ENCODE data around the gene NF2. TPM values are rescaled to one million over a fixed set of nuclear protein-coding genes. Genes with fewer than 3 reads are reported as not detected.
"Not testable (repeated sequence)": the region's sequence is repeated elsewhere in the genome, so short reads cannot be mapped to it uniquely, and the experiment has no call there.

The NF2 gene
- total and polyA plus RNA-seq, 8 donors, result 5.8 to 37.6 (median 18.3) TPM

DNA sequence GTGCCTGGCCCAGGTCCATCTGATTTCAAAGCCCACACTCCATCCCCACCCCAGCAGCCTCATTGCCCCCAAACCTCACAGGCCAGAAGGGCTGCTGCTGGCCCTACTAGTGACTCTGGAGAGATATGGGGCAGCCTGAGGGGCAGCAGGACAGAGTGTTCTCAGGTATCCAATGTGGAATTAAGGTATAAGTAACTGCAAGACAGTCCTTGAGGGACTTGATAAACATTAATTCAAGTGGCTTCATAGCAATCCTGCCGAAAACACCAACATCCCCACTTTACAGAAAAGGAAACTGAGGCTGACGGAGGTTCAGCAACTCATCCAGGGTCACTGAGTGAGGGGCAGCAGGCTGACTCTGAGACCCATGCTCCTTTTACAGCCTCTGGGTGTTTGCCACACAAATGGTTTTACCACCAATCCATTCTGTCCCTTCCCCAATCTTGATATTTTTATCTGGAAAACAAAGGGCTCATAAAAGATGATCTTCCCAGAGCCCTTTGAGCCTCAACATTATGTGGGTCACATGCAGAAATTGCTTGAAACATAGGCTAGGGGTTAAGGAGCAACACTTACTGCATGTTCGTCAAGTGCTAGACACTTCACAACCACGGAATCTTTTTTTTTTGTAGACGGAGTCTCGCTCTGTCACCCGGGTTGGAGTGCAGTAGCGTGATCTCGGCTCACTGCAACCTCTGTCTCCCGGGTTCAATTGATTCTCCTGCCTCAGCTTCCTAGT, 24.8 kb upstream of the NF2 start:
- H3K4me3 ChIP-seq, result no peak overlapping the region
- H3K36me3 ChIP-seq, result no peaks in the 10 kb centered on the region
- H3K9me3 ChIP-seq, result no peaks in the 10 kb centered on the region
- 81 to 87% (median 83%) methylated on average over 10 of the region's 10 CpGs for WGBS, 5 donors
- H3K27ac ChIP-seq, result no peak overlapping the region
- intact Hi-C loops (cut with DNase I; ENCODE audit: low total_unique reads), result no loop called here
- TF ChIP-seq EP300 (IDR thresholded peaks at IDR 0.05), result no peak
- TF ChIP-seq, protein P1, sequence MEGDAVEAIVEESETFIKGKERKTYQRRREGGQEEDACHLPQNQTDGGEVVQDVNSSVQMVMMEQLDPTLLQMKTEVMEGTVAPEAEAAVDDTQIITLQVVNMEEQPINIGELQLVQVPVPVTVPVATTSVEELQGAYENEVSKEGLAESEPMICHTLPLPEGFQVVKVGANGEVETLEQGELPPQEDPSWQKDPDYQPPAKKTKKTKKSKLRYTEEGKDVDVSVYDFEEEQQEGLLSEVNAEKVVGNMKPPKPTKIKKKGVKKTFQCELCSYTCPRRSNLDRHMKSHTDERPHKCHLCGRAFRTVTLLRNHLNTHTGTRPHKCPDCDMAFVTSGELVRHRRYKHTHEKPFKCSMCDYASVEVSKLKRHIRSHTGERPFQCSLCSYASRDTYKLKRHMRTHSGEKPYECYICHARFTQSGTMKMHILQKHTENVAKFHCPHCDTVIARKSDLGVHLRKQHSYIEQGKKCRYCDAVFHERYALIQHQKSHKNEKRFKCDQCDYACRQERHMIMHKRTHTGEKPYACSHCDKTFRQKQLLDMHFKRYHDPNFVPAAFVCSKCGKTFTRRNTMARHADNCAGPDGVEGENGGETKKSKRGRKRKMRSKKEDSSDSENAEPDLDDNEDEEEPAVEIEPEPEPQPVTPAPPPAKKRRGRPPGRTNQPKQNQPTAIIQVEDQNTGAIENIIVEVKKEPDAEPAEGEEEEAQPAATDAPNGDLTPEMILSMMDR (IDR thresholded peaks at IDR 0.05), result no peak
- no peak for TF ChIP-seq POLR2AphosphoS5 (IDR thresholded peaks at IDR 0.05)
- TF ChIP-seq POLR2A (IDR thresholded peaks at IDR 0.05), result no peak
- H3K27me3 ChIP-seq, result no peaks in the 10 kb centered on the region
- DNase-seq, result no peak
- H3K4me1 ChIP-seq, result peaks cover 0 to 21% (median 18%) of the 10 kb centered on the region in 4 donors

GRCh38 chr22:29580200-29580810, 23.1 kb upstream of the NF2 start:
- peak in 1 of 2 donors; percentile 58 for DNase-seq
- H3K4me3 ChIP-seq, result peak overlapping the region; percentile 69 to 91 (median 79)
- no peak for TF ChIP-seq POLR2A (IDR thresholded peaks at IDR 0.05)
- TF ChIP-seq, protein P1 (IDR thresholded peaks at IDR 0.05), result no peak
- no peak for TF ChIP-seq POLR2AphosphoS5 (IDR thresholded peaks at IDR 0.05)
- TF ChIP-seq EP300 (IDR thresholded peaks at IDR 0.05), result no peak
- intact Hi-C loops (cut with DNase I; ENCODE audit: low total_unique reads), result no loop called here
- no peaks in the 10 kb centered on the region for H3K9me3 ChIP-seq
- H3K4me1 ChIP-seq, result peaks cover 0 to 21% (median 18%) of the 10 kb centered on the region in 4 donors
- no peaks in the 10 kb centered on the region for H3K36me3 ChIP-seq
- no peaks in the 10 kb centered on the region for H3K27me3 ChIP-seq
- WGBS, 5 donors, result 14 to 28% (median 22%) methylated on average over 7 to 8 of the region's 8 CpGs
- peak overlapping the region; percentile 47 to 78 (median 70) for H3K27ac ChIP-seq

GRCh38 chr22:29581799-29582198, 21.6 kb upstream of the NF2 start:
- Histone ChIP-seq H3K27ac (peak overlapping the region in 3 of 5 donors; percentile 61 to 78 (median 75)), H3K9me3 (no peaks in the 10 kb centered on the region), H3K4me3 (peak overlapping the region; percentile 69 to 91 (median 79)), H3K27me3 (no peaks in the 10 kb centered on the region), H3K4me1 (peaks cover 0 to 21% (median 18%) of the 10 kb centered on the region in 4 donors), H3K36me3 (no peaks in the 10 kb centered on the region)
- intact Hi-C loops (cut with DNase I; ENCODE audit: low total_unique reads), result no loop called here
- WGBS, 5 donors, result 41 to 68% (median 55%) methylated on average over 12 of the region's 12 CpGs
- peak; percentile 29 to 56 for DNase-seq
- TF ChIP-seq, protein P1 (IDR thresholded peaks at IDR 0.05), result no peak
- no peak for TF ChIP-seq POLR2A (IDR thresholded peaks at IDR 0.05)

DNA sequence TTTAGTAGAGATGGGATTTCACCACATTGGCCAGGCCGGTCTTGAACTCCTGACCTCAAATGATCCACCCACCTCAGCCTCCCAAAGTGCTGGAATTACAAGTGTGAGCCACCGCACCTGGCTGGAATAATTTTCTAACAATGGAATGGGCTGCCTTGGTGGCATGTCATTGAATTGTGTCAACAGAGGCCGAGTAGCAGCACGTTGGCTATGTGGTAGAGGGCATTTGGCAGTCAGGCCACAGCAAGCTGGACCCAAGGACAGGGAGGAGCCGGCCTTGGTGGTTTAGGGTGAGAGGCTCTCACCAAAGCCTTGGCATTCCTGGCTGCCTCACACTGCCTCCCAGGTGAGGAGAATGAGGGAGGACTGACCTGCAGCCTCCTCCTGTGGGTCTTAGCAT, 18.5 kb upstream of the NF2 start:
- no peak overlapping the region for H3K4me3 ChIP-seq
- 64 to 79% (median 67%) methylated on average over 4 to 5 of the region's 5 CpGs for WGBS, 5 donors
- H3K27me3 ChIP-seq, result no peaks in the 10 kb centered on the region
- TF ChIP-seq, protein P1 (IDR thresholded peaks at IDR 0.05), result no peak
- TF ChIP-seq POLR2AphosphoS5 (IDR thresholded peaks at IDR 0.05) (no peak), POLR2A (IDR thresholded peaks at IDR 0.05) (no peak)
- DNase-seq, result no peak
- intact Hi-C loops (cut with DNase I; ENCODE audit: low total_unique reads), result no loop called here
- H3K36me3 ChIP-seq, result no peaks in the 10 kb centered on the region
- H3K27ac ChIP-seq, result no peak overlapping the region
- H3K9me3 ChIP-seq, result no peaks in the 10 kb centered on the region
- H3K4me1 ChIP-seq, result peaks cover 0 to 19% (median 18%) of the 10 kb centered on the region in 4 donors

DNA sequence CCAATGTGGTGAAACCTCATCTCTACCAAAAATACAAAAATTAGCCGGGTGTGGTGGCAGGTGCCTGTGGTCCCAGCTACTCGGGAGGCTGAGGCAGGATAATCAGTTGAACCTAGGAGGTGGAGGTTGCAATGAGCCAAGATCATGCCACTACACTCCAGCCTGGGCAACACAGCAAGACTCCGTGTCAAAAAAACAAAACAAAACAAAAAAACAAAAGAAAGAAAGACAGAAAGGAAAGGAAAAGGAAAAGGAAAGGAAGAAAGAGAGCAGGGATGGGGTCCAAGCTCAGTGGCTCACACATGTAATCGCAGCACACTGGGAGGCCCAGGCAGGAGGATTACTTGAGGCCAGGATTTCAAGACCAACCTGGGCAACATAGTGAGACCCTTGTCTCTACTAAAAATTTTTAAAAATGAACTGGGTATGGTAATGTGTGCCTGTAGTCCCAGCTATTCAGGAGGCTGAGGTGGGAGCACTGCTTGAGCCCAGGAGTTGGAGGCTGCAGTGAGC, 17.2 kb upstream of the NF2 start:
- H3K4me3 ChIP-seq; DNase-seq; H3K27ac ChIP-seq; H3K36me3 ChIP-seq; H3K4me1 ChIP-seq; H3K9me3 ChIP-seq; H3K27me3 ChIP-seq; intact Hi-C loops (cut with DNase I; ENCODE audit: low total_unique reads): not testable (repeated sequence)
- WGBS, 5 donors, result 86 to 97% (median 93%) methylated on average over 4 of the region's 4 CpGs
